Measurements from ENCODE around the gene BCAM.

Gene BCAM

GRCh38 chr19:44807162-44807561 lies 1.7 kb upstream of the BCAM start:
- Histone ChIP-seq H3K4me3 (replicated peaks; ENCODE audit: insufficient read depth, low read length) (no peak overlapping the region), H3K27me3 (ENCODE audit: insufficient read depth, poor library complexity, severe bottlenecking) (peaks cover 21% of the 10 kb centered on the region), H3K27ac (replicated peaks) (no peak overlapping the region)
- DNase-seq (ENCODE audit: low read depth in 1 of 2, low spot score in 1 of 2) = no peak
- no peak for TF ChIP-seq REST (IDR thresholded peaks at IDR 0.05; ENCODE audit: insufficient replicate concordance, low read depth)
- no peak for TF ChIP-seq POLR2AphosphoS5 (IDR thresholded peaks at IDR 0.05; ENCODE audit: low read depth)
- TF ChIP-seq CTCF (IDR thresholded peaks at IDR 0.05; ENCODE audit: insufficient read depth, low read length) = no peak
- TF ChIP-seq GABPA (IDR thresholded peaks at IDR 0.05; ENCODE audit: low read depth) = no peak
- no peak for TF ChIP-seq SPI1 (IDR thresholded peaks at IDR 0.05; ENCODE audit: borderline replicate concordance, low read depth)

GRCh38 chr19:44807652-44808462 lies 1.0 kb upstream of the BCAM start:
- DNase-seq (ENCODE audit: low read depth in 1 of 2, low spot score in 1 of 2) = no peak
- TF ChIP-seq POLR2AphosphoS5 (IDR thresholded peaks at IDR 0.05; ENCODE audit: low read depth) (no peak), SPI1 (IDR thresholded peaks at IDR 0.05; ENCODE audit: borderline replicate concordance, low read depth) (no peak), GABPA (IDR thresholded peaks at IDR 0.05; ENCODE audit: low read depth) (no peak), REST (IDR thresholded peaks at IDR 0.05; ENCODE audit: insufficient replicate concordance, low read depth) (no peak), CTCF (IDR thresholded peaks at IDR 0.05; ENCODE audit: insufficient read depth, low read length) (no peak)
- Histone ChIP-seq H3K27me3 (ENCODE audit: insufficient read depth, poor library complexity, severe bottlenecking) (peaks cover 21% of the 10 kb centered on the region), H3K27ac (replicated peaks) (no peak overlapping the region), H3K4me3 (replicated peaks; ENCODE audit: insufficient read depth, low read length) (no peak overlapping the region)

- TF ChIP-seq POLR2AphosphoS5 (IDR thresholded peaks at IDR 0.05; ENCODE audit: low read depth) (no peak), SPI1 (IDR thresholded peaks at IDR 0.05; ENCODE audit: borderline replicate concordance, low read depth) (no peak), CTCF (IDR thresholded peaks at IDR 0.05; ENCODE audit: insufficient read depth, low read length) (no peak), REST (IDR thresholded peaks at IDR 0.05; ENCODE audit: insufficient replicate concordance, low read depth) (no peak), GABPA (IDR thresholded peaks at IDR 0.05; ENCODE audit: low read depth) (no peak)
- Histone ChIP-seq H3K27ac (replicated peaks) (no peak overlapping the region), H3K4me3 (replicated peaks; ENCODE audit: insufficient read depth, low read length) (no peak overlapping the region), H3K27me3 (ENCODE audit: insufficient read depth, poor library complexity, severe bottlenecking) (peaks cover 21% of the 10 kb centered on the region)
- no peak for DNase-seq (ENCODE audit: low read depth in 1 of 2, low spot score in 1 of 2)
These were observed 802 bp downstream of the BCAM start for GRCh38 chr19:44809577-44810233.
